ENCODE data around the gene YIF1B.

The YIF1B gene

GRCh38 chr19:38255383-38256014 is 60.2 kb downstream of the YIF1B start:
- peak overlapping the region; percentile 82 for H3K4me3 ChIP-seq
- H3K27ac ChIP-seq: peak overlapping the region; percentile 85 to 97
- peak; percentile 79 for DNase-seq (ENCODE audit: low spot score)
- TF ChIP-seq CTCF (IDR thresholded peaks at IDR 0.05): no peak

DNA sequence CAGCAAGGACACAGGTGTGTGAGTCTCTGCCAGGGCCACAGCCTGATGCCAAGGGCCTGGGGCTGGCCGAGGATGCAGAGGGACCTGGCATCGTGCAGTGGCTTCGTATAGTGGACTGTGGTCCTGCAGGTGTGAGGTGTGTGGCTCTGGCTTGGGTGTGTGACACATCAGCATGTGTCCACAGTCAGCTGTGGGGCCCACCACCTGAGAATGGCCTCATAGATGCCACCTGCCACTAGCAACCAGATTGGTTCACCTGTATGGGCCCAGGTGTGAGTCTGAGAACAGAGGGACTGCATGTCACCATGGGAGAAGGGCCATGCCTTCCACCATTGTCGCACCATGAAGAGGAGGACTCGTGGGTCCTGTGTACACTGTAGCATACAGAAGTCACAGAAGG is 62.0 kb downstream of the YIF1B start:
- peak overlapping the region; percentile 85 to 97 for H3K27ac ChIP-seq
- H3K4me3 ChIP-seq: peak overlapping the region; percentile 82
- no peak for TF ChIP-seq CTCF (IDR thresholded peaks at IDR 0.05)
- DNase-seq (ENCODE audit: low spot score): no peak
